Spleen (tissue), 7 donors: ENCODE results near the gene C16orf87.

ENCODE experiments used
- CTCF ChIP-seq, 11 experiments: fragments of 200-600 bp in 7 of 11; fragments of 450-650 bp in 4 of 11; sonication (generic) in 4 of 11; IDR thresholded peaks in 8 of 11; conservative IDR thresholded peaks in 3 of 11; 1 replicate in 7 of 11; 2 replicates in 4 of 11; pipeline versions ENCODE4 v1.4.0 to v1.8.0; 2016 to 2021; ENCODE audit warnings: antibody characterized with exemption in 11 of 11, inconsistent platforms in 4 of 11, mild to moderate bottlenecking in 1 of 11
- POLR2A ChIP-seq, 3 donors: fragments of 450-650 bp; IDR thresholded peaks; one replicate each; pipeline ENCODE4 v1.5.1; 2017; ENCODE audit warnings: antibody characterized with exemption in 3 of 3, mild to moderate bottlenecking in 1 of 3
- donor health status: DM: no; HTN: no; CAD: no; lungs with moderate emphysema.
- donor health status: DM: no; HTN: no; CAD: no.
- donor health status: DM: no; HTN: no; CAD: no.

- TF ChIP-seq CTCF (IDR thresholded peaks at IDR 0.05 in 8 of 11, conservative IDR thresholded peaks at IDR 0.05 in 3 of 11) (no peak), POLR2A (IDR thresholded peaks at IDR 0.05) (no peak)
Observed at GRCh38 chr16:46875243-46875642, 44.3 kb upstream of the C16orf87 start.
